SK-N-SH (cell line): ENCODE results near the gene SLC38A8. TPM values are rescaled to one million over a fixed set of nuclear protein-coding genes. Genes with fewer than 3 reads are reported as not detected.

Source experiments
- CTCF ChIA-PET: fragments of 300-600, 350-600 bp; formaldehyde crosslinking; extraction: SDS; loops from one replicate; lab custom pipeline; 2021; lab: Yijun Ruan, JAX
- POLR2A ChIA-PET: fragments of 350-600 bp; sonication (Branson Sonifier 250); formaldehyde crosslinking; extraction: SDS; loops from one replicate; lab custom pipeline; 2020; ENCODE audit warnings: antibody characterized with exemption, inconsistent platforms; lab: Yijun Ruan, JAX
- DNase-seq: peaks from one replicate; pipeline ENCODE4 v3.0.0; 2012
- H2AFZ ChIP-seq: fragments of 200-600 bp; sonication (generic); 2 replicates; pipeline ENCODE4 v1.8.1; 2016; ENCODE audit warnings: antibody characterized with exemption, mild to moderate bottlenecking, low read depth
- H3F3A ChIP-seq: fragments of 200-600 bp; sonication (generic); replicated peaks from 2 replicates; pipeline ENCODE3; 2016; ENCODE audit warnings: antibody characterized with exemption, mild to moderate bottlenecking; ENCODE audit not compliant: insufficient read depth
- H3K27ac ChIP-seq, 2 experiments: fragments of 200-500 bp in 1 of 2; fragments of 200-600 bp in 1 of 2; sonication (Bioruptor generic) in 1 of 2; sonication (generic), shearing (Covaris generic) in 1 of 2; 2 replicates each; pipeline versions ENCODE4 v1.5.1 to v1.6.1; 2014 to 2016; ENCODE audit warnings: low read depth in 2 of 2, inconsistent platforms in 1 of 2, low read length in 1 of 2, mild to moderate bottlenecking in 1 of 2, mixed read lengths in 1 of 2
- H3K27me3 ChIP-seq: fragments of 200-600 bp; sonication (generic), shearing (Covaris generic); 2 replicates; pipeline ENCODE4 v1.6.1; 2016; ENCODE audit warnings: mixed run types; ENCODE audit not compliant: insufficient read depth
- H3K36me3 ChIP-seq, 2 experiments: fragments of 200-500 bp in 1 of 2; fragments of 200-600 bp in 1 of 2; sonication (Bioruptor generic) in 1 of 2; sonication (generic) in 1 of 2; replicated peaks in 1 of 2; 2 replicates each; pipeline versions ENCODE3 to v1.5.1; 2014 to 2016; ENCODE audit warnings: low read length in 1 of 2, mild to moderate bottlenecking in 1 of 2; ENCODE audit not compliant: insufficient read depth in 2 of 2, control insufficient read depth in 1 of 2
- H3K4me1 ChIP-seq, 2 experiments: fragments of 200-500 bp in 1 of 2; fragments of 200-600 bp in 1 of 2; sonication (Bioruptor generic) in 1 of 2; sonication (generic), shearing (Covaris generic) in 1 of 2; 2 replicates each; pipeline versions ENCODE4 v1.5.1 to v1.6.1; 2014 to 2016; ENCODE audit warnings: low read depth in 1 of 2, low read length in 1 of 2, mixed run types in 1 of 2; ENCODE audit not compliant: insufficient read depth in 2 of 2, control insufficient read depth in 1 of 2
- H3K4me2 ChIP-seq: fragments of 200-600 bp; sonication (generic), shearing (Covaris generic); 2 replicates; pipeline ENCODE4 v1.6.1; 2017; ENCODE audit warnings: mixed run types
- H3K4me3 ChIP-seq, 2 experiments: fragments of 200-500 bp in 1 of 2; fragments of 200-600 bp in 1 of 2; sonication (Bioruptor generic) in 1 of 2; sonication (generic), shearing (Covaris generic) in 1 of 2; 2 replicates each; pipeline versions ENCODE4 v1.5.1 to v1.8.1; 2014 to 2016; ENCODE audit warnings: low read depth in 2 of 2, inconsistent platforms in 1 of 2, low read length in 1 of 2, mild to moderate bottlenecking in 1 of 2, mixed read lengths in 1 of 2, moderate library complexity in 1 of 2
- H3K79me2 ChIP-seq: fragments of 200-600 bp; sonication (generic); 2 replicates; pipeline ENCODE4 v1.8.1; 2017; ENCODE audit warnings: mild to moderate bottlenecking; ENCODE audit not compliant: insufficient read depth
- H3K9ac ChIP-seq: fragments of 200-600 bp; sonication (generic); 2 replicates; pipeline ENCODE4 v1.6.1; 2017; ENCODE audit warnings: mixed run types
- H3K9me2 ChIP-seq: fragments of 200-600 bp; sonication (generic); 2 replicates; pipeline ENCODE4 v1.6.1; 2017; ENCODE audit warnings: mixed run types
- H3K9me3 ChIP-seq: fragments of 200-600 bp; sonication (generic); 2 replicates; pipeline ENCODE4 v1.6.1; 2017; ENCODE audit warnings: mixed run types, mild to moderate bottlenecking, moderate library complexity
- H4K20me1 ChIP-seq: fragments of 200-600 bp; sonication (generic); 2 replicates; pipeline ENCODE4 v1.6.1; 2017; ENCODE audit warnings: mild to moderate bottlenecking, mixed run types; ENCODE audit not compliant: insufficient read depth
- CHD2 ChIP-seq: fragments of 150-350 bp; IDR thresholded peaks from 2 replicates; pipeline ENCODE4 v1.6.1; 2018; ENCODE audit warnings: low read length; ENCODE audit not compliant: partially characterized antibody
- ELF1 ChIP-seq: IDR thresholded peaks from 2 replicates; pipeline ENCODE4 v1.4.0; 2012
- EP300 ChIP-seq, 2 experiments: IDR thresholded peaks; 2 replicates each; pipeline versions ENCODE4 v1.4.0 to v1.6.1; 2012; ENCODE audit warnings: borderline replicate concordance in 1 of 2, low read depth in 1 of 2, low read length in 1 of 2
- FOXJ3 ChIP-seq: sonication (generic); formaldehyde crosslinking; IDR thresholded peaks from 2 replicates; pipeline ENCODE4 v1.5.1; 2020; ENCODE audit warnings: mild to moderate bottlenecking, missing genetic modification reagents
- GATA2 ChIP-seq: sonication (generic); formaldehyde crosslinking; IDR thresholded peaks from 2 replicates; pipeline ENCODE4 v1.5.0; 2020; ENCODE audit warnings: mild to moderate bottlenecking, missing genetic modification reagents
- JUND ChIP-seq: IDR thresholded peaks from 2 replicates; pipeline ENCODE4 v1.4.0; 2012
- MAX ChIP-seq: IDR thresholded peaks from 2 replicates; pipeline ENCODE4 v1.4.0; 2012; ENCODE audit warnings: low read depth
- RAD21 ChIP-seq: IDR thresholded peaks from 2 replicates; pipeline ENCODE4 v1.6.1; 2012; ENCODE audit warnings: mild to moderate bottlenecking, low read length
- RFX5 ChIP-seq: IDR thresholded peaks from 2 replicates; pipeline ENCODE4 v1.6.1; 2012; ENCODE audit warnings: mild to moderate bottlenecking, improper control_type of control experiment, low read length
- RXRA ChIP-seq: IDR thresholded peaks from 2 replicates; pipeline ENCODE4 v1.4.0; 2012; ENCODE audit warnings: low read depth, mild to moderate bottlenecking, borderline replicate concordance
- SMC3 ChIP-seq: IDR thresholded peaks from 2 replicates; pipeline ENCODE4 v1.6.1; 2012; ENCODE audit warnings: low read depth, low read length, improper control_type of control experiment
- TAF1 ChIP-seq: IDR thresholded peaks from 2 replicates; pipeline ENCODE4 v1.6.1; 2012; ENCODE audit warnings: low read depth, mild to moderate bottlenecking, low read length, moderate library complexity, borderline replicate concordance
- WGBS: methylation state at CpG from one replicate; pipeline ENCODE4 v1.1.6; 2017; ENCODE audit warnings: low lambda C conversion rate; 5-methylcytosine and 5-hydroxymethylcytosine counted together
- polyA plus RNA-seq, 3 experiments: library from polyadenylated mRNA; depleted of rRNA; stranded (reverse); fragments of >200 nt; gene quantifications; 2 replicates each; pipeline ENCODE4 v1.2.3, GENCODE V29; 2012

The SLC38A8 gene
- polyA plus RNA-seq, 1 of the 3 experiments (the other 2 are of a cell fraction): not detected

GRCh38 chr16:84071121-84071520, 28.5 kb upstream of the SLC38A8 start:
- peaks cover 51 to 75% of the 10 kb centered on the region in 2 experiments for H3K36me3 ChIP-seq
- no peaks in the 10 kb centered on the region; the same call in 1 of the 2 replicates for H3K79me2 ChIP-seq
- CTCF ChIA-PET: interaction anchor here (0.8 to 21.4 kb wide), 6 partner anchors 8 to 116 kb away, joined by 3 to 470 read pairs (median 4); partner anchors contain the start of gene OSGIN1
- H3K9me2 ChIP-seq: no peaks in the 10 kb centered on the region
- no peaks in the 10 kb centered on the region for H3K9me3 ChIP-seq
- no peak overlapping the region for H3K27ac ChIP-seq
- peaks cover 0 to 5% of the 10 kb centered on the region in 2 experiments; a peak in 1 of 4 replicates for H3K4me1 ChIP-seq
- H3K4me2 ChIP-seq: no peak overlapping the region
- TF ChIP-seq RFX5 (no peak), MAX (no peak), EP300 (IDR thresholded peaks at IDR 0.05; ENCODE audit: borderline replicate concordance in 1 of 2, low read depth in 1 of 2, low read length in 1 of 2) (no peak), CHD2 (no peak), GATA2 (CRISPR knock-in tag) (no peak), TAF1 (no peak), ELF1 (no peak), RXRA (no peak), JUND (no peak), FOXJ3 (CRISPR knock-in tag) (no peak)
- H4K20me1 ChIP-seq: no peaks in the 10 kb centered on the region
- H3F3A ChIP-seq: peaks cover 7% of the 10 kb centered on the region
- H3K27me3 ChIP-seq: no peaks in the 10 kb centered on the region
- DNase-seq: no peak
- no peak overlapping the region for H3K4me3 ChIP-seq
- POLR2A ChIA-PET: no interaction called here
- no peak overlapping the region for H2AFZ ChIP-seq
- 98% methylated on average over 8 of the region's 8 CpGs for WGBS
- no peak overlapping the region for H3K9ac ChIP-seq

- Histone ChIP-seq H3K79me2 (no peaks in the 10 kb centered on the region), H3K36me3 (peaks cover 57 to 69% of the 10 kb centered on the region in 2 experiments), H3K9me3 (no peaks in the 10 kb centered on the region), H4K20me1 (no peaks in the 10 kb centered on the region), H3K4me3 (no peak overlapping the region), H3K27me3 (no peaks in the 10 kb centered on the region), H3K4me2 (no peak overlapping the region), H3F3A (peaks cover 16% of the 10 kb centered on the region), H3K9ac (no peak overlapping the region), H3K4me1 (peaks cover 0 to 5% of the 10 kb centered on the region in 2 experiments; a peak in 1 of 4 replicates), H3K27ac (no peak overlapping the region), H2AFZ (no peak overlapping the region), H3K9me2 (no peaks in the 10 kb centered on the region)
- TF ChIP-seq GATA2 (CRISPR knock-in tag) (no peak), RAD21 (no peak), SMC3 (no peak)
- ChIA-PET POLR2A (no interaction called here), CTCF (interaction anchor here (0.9 to 21.4 kb wide), 5 partner anchors 10 to 143 kb away, joined by 4 to 470 read pairs (median 10); partner anchors contain the start of gene OSGIN1)
- DNase-seq: no peak
- WGBS: 98% methylated on average over 6 of the region's 6 CpGs
These were observed 26.9 kb upstream of the SLC38A8 start for GRCh38 chr16:84069540-84069939.
